ENCODE data around the gene KLK8.

The KLK8 gene

GRCh38 chr19:50957587-50957986, 43.8 kb downstream of the KLK8 start:
- DNase-seq (ENCODE audit: low read depth in 2 of 3, low spot score in 1 of 3) = no peak

- DNase-seq (ENCODE audit: low read depth in 2 of 3, low spot score in 1 of 3) = no peak
These were observed 48.5 kb downstream of the KLK8 start, which contains the start of gene KLK5 for GRCh38 chr19:50952910-50953309. KLK5 (minus strand) TSS chr19:50953038; CDS start chr19:50952657, 381 bp downstream.

DNA sequence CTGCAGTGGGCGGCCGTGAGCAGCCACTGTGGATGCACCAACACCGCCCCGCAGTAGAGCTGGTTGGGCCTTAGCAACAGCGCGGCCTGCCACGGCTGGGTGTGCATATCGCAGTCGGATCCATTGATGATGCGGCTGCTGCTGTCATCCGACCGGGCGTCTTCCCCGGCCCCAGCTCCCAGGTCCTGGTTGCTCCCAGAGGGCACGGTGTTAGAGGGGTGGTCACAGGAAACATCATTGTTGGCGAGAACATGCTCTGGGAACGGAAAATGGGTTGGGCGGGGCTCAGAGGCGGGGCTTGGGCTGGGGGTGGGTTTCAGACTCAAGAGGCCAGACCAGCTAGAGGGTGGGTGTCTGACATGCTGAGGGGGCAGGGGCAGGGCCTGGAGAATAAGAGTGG, 51.5 kb downstream of the KLK8 start:
- no peak for DNase-seq (ENCODE audit: low read depth in 2 of 3, low spot score in 1 of 3)

DNA sequence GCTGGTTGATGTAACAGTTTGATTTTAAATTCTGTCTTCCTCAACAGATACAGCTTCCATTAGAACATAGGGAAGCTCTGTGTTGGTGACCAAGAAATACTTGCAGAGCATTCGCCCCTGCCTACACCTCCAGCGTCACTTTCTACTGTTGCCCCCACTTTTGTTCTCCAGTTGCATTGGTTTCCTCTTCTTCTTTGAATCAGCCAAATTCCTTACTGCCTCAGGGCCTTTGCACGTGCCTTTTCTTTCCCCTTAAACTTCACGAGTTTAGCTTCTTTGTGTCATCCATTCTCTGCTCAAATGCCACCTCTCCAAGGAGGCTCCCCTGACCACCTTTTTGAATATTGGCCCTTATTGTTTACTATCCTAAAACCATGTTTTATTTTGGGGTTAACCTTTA, 54.3 kb downstream of the KLK8 start:
- no peak for DNase-seq (ENCODE audit: low read depth in 2 of 3, low spot score in 1 of 3)
